GM19397 (cell line): ENCODE data around the gene DDI1.
"Not testable (repeated sequence)": the region's sequence is repeated elsewhere in the genome, so short reads cannot be mapped to it uniquely, and the experiment has no call there.

ENCODE experiments used
- ATAC-seq: cut with Tn5 transposase; IDR thresholded peaks from one replicate; pipeline ENCODE4 v1.9.1; 2021; ENCODE audit warnings: mild to moderate bottlenecking, moderate library complexity; ENCODE audit not compliant: unreplicated experiment

DDI1 gene

DNA sequence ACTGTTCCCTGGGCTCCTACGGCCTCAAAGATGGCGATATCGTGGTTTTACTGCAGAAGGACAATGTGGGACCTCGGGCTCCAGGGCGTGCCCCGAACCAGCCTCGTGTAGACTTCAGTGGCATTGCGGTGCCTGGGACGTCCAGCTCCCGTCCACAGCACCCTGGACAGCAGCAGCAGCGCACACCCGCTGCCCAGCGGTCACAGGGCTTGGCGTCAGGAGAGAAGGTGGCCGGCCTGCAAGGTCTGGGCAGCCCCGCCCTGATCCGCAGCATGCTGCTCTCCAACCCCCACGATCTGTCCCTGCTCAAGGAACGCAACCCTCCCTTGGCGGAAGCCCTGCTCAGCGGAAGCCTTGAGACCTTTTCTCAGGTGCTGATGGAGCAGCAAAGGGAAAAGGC lies 555 bp downstream of the DDI1 start:
- ATAC-seq = no peak

DNA sequence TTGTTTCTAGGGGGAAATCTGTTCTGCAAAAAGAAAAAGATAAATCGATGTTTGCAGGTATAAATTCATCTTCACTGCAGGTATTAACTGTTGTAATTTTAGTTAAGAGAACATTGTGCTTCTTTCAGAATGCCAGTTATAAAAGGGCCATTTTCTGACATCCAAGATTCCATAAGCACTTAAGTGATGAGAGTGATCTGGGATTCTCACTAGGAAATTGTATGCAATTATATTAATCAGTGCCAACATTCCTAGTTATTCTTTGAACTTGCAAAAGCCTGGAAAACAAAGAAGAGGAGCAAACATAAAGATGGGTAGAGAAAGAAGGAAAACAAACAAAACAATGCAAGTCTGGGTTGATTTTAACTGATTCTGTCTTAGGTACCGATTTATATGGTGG lies 5.4 kb downstream of the DDI1 start:
- ATAC-seq = no peak

DNA sequence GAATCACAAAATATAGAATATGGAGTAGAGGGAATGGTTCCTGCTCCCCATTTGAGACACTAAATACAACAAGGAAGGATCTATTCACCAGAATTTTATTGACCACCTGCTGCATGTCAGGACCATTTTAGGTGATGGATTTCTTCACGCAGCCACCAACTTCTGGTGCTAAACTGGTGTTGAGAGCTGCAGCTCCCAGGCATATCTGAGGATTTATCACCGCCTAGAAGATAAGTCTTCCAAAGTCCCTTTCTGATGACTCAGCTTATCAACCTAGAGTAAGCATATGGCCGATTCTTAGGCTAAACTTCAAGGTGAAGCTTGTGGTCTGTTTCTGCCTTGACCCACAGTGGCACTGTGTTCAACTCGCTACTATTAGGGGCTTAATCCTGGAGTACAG lies 6.7 kb downstream of the DDI1 start:
- no peak for ATAC-seq

DNA sequence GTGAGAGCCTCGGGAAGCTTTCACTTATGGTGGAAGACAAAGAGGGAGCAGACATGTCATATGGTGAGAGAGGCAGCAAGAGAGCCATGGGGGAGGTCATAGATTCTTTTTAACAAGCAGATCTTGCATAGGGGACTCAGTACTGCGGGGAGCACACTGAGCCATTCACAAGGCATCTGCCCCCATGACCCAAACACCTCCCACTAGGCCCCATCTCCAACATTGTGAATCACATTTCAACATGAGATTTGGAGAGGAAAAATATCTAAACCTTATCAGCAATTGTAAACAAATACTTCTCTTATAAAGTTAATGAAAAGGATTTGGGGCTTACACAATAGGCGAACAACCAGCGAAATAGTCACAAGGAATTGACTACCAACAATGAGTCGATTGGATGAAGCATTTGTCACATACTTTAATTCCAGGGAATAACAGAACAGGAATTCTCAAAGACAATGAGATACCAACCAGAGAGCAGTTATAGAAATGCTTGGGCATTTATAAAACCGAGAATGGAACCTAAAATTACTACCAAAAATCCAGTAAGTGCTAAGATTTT lies 7.3 kb downstream of the DDI1 start:
- no peak for ATAC-seq

DNA sequence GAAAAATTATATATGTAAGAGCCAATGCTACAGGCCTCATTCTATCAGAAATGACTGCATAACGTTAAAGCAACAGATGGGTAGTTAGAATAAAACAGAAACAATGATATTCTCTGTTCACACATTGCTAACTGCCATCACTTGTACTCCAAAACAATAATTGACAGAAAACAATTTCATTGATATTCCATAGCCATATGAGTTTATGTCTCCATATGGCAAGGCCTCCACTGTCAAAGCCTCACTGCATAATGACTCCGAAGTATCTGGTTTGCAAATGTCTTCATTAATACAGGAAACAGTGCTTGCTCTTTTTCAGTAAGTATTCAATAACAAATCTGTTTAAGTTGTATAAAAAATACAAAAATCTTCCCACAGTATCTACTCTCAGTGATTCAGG lies 9.9 kb downstream of the DDI1 start:
- ATAC-seq = no peak

DNA sequence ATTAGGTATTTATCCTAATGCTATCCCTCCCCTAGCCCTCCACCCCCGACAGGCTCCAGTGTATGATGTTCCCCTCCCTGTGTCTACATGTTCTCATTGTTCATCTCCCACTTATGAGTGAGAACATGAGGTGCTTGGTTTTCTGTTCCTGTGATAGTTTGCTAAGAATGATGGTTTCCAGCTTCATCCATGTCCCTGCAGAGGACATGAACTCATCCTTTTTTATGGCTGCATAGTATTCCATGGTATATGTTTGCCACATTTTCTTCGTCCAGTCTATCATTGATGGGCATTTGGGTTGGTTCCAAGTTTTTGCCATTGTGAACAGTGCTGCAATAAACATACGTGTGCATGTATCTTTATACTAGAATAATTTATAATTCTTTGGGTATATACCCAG lies 10.4 kb downstream of the DDI1 start:
- not testable (repeated sequence) for ATAC-seq

DNA sequence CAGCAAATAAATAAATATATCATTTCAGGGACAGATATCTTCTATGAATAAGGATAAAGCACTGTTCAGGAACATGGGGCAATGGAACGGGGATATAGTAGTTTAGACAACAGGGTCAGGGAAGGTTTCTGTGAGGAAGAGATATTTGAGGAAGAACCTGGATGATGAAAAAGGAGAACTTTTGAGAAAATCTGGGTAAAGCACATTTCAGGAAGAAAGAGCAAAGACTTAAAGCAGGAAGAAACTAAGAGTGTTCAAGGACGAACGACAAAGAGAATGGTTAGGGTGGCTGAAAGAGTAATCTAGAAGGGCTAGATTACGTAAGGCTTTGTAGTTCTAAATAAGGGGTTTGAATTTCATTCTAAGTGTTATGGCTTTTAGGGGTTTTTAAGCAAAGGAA lies 12.7 kb downstream of the DDI1 start:
- no peak for ATAC-seq

DNA sequence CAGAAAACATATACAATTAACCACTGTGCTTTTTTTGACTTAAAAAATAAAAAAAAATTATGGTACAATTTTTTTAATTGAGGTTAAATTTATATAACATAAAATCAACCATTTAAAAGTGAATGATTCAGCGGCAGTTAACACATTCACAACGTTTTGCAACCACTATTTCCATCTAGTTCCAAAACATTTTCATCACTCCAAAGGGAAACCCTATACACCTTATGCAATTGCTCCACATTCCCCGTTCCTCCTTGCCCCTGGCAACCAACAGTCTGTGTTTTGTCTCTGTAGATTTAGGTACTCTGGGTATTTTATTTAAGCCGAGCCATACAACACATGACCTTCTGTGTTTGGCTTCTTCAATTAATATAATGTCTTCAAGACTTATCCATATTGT lies 15.3 kb downstream of the DDI1 start:
- no peak for ATAC-seq

DNA sequence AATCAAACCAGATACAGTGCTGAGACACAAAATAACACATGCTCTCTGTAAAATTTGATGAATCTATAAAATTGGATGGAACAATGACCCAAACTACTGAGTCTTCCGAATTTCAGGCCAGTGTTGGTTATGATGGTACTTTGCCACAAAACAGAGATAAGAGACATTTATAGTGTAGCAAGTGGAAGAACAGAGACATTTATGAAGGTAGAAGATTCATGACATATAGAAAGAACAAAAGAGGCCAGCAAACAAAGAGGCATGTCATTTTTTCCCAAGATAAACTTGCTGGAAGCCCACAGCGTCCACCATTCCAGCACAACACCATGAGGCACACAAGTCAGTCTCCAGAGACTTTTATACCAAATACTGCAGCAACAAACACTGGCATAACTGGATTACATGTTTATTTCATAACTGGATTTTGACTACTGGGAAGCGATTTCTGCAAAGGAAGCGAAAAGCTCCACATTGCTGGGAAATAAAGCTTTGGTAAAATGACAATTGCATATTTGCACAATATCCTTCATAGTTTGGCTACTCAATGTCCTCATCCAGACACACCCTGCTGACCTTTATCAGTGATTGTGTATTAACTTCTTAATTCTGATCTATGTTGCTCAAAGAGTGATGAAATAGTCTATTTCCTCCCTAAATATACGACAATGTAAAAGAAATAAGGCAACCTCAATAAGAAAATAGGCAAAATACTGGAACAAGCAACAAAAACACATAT lies 17.5 kb downstream of the DDI1 start:
- ATAC-seq = no peak

DNA sequence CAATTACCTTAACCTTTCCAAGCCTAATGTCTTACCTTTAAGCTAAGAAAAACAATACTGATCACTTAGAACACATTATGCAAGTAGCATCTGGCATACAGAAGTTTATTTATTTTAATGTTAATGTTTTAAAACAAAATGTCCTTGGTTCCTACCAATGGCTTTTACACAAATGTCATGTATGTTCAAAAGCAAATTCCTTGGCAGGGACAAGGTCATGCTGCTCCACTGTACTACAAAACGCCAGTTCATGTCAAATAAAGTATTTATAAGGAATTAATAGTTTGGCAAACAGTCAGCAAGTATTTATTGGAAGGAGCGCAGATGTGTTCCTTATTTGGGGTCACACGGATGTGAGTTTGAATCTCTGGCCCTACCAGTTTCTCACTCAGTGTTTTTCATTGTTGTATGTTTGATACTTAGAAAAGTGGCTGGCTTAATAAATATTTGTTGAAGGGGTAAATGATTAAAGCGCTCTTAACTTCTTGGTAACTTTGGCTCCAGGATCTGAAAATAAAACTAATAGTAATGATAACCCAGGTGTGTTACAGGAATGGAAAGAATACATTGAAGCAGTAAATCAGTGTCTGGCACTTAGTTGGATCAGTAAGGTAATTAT lies 18.6 kb downstream of the DDI1 start:
- ATAC-seq = no peak

DNA sequence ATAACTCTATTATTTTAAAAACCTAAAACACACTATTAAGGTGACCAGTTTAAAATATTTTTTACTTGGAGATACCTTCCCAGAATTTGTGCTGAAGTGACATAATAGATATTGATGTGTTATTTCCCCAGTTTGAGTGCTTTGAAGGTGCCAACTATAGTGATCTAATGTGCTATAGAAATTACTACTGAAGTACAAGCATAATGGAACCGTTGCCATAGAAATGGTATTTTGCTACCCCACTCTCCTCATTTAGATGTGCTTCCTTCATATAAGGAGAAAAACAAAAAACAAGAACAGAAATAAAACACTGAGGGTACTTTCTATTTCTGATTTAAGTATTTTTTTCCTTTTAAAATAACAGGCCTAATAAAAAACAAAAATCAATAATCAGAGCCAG lies 19.2 kb downstream of the DDI1 start:
- no peak for ATAC-seq

DNA sequence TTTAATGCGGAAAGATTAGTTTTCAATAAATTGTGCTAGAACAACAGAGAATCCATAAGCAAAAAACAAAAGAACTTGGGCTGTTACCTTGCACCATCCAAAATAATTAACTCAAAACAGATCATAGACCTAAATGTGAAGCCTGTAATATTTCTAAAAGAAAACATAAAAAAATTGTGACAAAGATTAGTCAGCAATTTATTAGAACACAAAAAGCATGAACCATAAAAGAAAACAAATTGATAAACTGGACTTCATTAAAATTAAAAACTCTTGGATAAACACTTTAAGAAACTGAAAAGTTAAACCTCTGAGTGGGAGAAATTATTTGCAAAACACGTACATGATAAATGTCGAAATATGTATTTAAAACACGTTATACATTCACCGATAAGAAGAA lies 21.5 kb downstream of the DDI1 start:
- no peak for ATAC-seq

DNA sequence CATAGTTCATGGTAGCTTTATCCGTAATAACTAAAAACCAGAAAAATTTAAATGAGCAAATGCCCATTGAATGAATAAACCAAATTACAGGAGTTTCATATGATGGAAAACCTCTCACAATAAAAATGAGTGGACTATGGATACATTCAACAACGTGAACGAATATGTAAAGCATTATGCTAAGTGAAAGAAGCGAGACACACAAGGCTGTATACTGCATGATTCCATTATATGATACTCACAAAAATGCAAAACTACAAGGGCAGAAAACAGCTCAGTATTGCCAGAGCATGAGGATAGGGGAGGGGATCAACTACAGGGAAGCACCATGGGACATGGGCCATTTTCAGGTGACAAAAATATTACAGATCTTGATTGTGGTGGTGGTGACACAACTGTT lies 22.2 kb downstream of the DDI1 start:
- ATAC-seq = no peak

DNA sequence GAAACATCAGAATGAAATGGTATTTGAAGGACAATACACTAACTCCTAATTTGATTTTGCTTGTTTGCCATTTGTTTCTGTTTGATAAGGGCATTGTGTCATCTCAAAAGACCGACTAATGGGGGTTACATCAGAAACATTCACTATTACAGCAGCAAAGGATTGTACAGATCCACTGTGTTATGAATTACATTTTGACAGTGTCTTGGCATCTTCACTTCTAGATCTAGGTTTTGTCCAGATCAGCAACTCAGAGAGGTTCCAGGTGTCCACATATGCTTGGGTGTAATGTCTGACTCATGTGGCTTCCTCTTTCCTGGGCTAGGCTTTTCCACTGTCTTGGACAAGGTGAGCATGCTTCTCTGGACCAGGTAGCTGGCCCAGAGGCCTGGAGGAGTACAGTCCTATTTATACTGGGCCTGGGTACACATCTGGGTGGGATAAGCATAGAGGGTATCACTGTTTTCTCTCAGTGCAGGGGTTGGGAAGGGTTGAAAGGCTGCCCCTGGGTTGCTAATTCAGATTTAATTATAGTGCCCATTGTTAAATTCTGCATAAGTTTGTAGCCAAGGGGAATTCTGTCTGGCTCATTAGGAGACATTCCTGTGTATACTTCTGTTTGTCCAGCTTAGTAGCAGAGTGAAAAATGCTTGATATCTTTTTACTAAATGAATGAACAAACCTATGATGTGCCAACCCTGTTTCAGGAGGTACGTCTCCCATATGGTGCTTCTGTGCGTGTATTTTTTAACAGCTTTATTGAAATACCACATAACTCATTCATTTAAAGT lies 23.8 kb downstream of the DDI1 start:
- no peak for ATAC-seq

DNA sequence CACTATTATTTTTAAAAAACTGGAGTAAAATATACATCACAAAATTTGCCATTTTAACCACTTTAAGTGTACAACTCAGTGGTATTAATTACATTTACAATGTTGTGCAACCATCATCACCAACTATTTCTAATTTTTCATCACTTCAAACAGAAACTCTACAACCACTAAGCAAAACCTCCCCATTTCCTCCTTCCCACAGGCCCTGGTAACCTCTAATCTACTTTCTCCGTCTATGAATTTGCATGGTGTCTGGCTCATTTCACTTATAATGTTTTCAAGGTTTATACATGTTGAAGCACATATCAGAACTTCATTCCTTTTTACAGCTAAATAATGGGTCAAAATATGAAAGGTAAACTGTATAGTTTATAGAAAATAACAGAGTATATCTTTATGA lies 24.4 kb downstream of the DDI1 start:
- ATAC-seq = peak; percentile 81

DNA sequence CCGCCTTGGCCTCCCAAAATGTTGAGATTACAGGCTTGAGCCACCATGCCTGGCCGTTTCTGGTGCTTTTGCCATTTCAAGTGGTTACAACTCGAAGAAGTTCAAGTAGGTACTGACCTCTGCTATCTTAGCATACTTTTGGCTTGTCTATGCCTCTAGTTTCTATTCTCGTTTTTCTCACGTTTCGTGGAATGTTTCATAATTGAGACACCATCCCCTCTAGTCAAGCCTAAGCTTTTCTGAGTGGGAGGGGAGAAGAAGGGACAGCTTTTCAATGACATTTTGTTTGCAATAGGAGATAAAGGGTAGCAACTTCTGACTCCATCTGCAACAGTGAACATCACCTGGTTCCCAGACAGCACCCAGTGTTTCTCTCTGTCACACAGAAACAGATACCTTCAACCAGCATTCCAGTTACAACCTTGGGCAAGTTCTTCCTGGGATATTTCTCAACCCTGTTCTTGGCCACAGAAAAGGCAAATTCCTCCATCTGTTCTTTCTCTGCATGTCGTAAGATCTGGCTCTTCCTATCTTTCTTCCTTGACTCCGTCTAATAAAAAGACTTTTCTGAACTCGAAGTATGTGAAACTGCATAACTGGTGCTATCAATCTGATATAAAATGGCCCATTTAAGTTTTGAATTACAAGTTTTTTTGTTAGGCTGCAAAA lies 25.5 kb downstream of the DDI1 start:
- no peak for ATAC-seq

DNA sequence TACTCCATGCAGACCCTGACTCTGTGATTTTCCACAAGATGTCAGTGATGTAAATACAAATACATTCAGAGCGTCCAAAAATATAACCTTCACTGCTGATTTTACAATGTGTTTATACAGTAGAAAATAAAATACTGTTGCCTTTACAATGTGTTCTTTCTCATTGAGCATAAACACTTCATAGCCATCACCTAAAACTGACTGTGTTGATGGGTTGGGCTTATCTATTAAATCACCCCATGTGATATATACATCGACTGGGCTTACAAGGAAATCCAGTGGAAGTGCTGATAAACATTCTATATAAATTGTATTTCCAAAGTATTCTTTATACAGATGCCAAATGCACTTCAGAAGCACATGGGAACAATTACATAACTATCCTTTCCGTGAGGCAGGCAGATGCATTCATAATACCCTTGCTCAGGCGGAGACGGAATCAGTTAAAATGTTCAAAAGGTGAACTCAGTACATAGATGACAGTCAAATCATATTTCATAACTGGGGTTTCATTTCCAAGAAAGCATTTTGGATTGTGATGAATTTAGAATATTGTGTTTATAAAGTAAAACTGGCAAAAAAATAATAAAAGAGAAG lies 27.7 kb downstream of the DDI1 start:
- ATAC-seq = no peak

DNA sequence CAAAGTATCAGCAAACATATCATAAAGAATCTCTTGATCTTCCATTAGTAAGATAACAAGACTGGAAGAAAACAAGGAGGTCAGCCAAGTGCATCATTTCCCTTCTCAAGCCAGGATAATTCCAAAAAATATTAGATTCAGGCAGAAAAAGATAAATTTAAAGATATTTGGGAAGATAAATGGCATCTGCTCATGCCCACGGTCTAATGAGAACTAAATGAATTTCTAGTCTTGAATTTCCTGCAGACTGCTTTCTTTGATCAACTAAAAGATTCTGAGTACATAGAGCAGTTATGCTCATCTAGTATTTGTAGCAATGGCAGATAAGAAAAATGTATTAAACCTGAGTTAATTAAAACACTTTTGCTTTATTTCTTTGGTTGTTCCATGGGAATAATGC lies 31.1 kb downstream of the DDI1 start:
- no peak for ATAC-seq

DNA sequence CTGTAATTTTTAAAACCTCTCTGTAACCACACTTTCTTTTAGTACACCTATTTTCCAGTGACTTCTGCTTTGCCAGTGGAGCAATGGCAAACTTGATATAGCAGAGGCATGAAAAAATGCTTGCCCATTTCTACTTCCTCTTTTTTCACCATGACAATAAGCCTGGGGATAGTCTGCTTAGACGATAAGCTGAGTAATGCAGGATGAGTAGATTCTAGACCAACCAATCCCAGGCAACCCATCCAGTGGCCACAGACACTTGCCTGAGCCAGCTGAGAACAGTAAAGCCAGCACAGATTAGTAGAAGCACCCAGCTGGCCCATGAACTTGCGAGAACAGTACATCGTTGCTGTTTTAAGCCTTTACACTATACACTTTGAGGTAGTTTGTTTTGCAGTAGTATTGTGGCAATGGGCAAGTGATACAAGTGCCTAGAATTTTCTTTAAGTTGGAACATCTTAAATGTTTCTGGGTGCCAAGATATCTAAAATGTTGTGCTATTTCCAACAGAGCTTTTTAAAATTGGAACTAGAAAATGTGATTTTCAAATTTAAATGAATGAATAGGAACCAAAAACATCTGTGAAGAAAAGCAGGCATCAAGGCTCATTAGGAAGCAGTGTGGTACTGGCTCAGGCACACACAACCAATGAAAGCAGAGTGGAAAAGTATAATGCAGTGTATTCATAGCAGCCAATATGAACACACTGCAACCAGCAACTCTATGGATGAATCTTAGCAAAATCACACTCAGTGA lies 37.7 kb downstream of the DDI1 start:
- ATAC-seq = peak; percentile 83

DNA sequence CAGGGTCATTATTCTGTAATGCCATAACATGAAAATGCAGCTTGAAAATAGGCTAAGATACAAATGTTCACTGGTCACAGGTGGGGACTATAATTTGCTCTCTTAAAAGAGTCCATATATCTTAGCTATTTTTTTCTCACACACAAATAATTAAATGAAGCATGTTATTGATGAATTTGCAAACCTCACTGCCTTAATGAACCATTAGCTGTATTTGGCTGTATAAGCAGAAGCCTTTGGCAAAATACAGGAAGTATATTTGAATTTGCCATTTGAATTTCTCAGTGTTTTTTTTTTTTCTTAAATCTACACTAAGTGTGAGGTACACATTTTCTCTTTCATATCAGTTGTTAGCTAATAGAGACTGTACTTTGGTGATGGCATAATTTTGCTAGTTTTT lies 38.7 kb downstream of the DDI1 start:
- ATAC-seq = no peak
